Measurements from ENCODE around the gene RSRC1. TPM values are rescaled to one million over a fixed set of nuclear protein-coding genes. Genes with fewer than 3 reads are reported as not detected.

The RSRC1 gene
- total and polyA plus RNA-seq, 7 donors, result 14.9 to 60.7 (median 41.0) TPM

DNA sequence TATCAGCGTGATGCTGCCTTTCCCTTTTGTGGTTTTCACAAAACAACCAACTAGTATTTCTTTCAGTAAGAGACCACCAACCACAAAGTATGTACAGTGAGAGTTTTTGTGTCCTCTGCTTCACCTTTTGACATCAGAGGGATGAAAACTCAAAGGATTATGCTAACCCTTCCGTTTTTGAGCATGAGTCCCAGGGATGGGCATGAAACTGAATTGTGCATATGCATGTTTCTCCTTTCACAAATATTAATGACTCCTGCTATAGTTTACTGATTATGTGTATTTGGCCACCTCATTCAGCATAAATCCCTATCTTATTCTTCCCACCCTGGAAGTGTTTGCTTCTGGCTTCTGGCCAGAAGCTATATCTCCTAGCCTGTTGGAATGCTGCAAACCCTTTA lies 59.2 kb downstream of the RSRC1 start:
- no peaks in the 10 kb centered on the region for H3K36me3 ChIP-seq
- no peaks in the 10 kb centered on the region for H3K9me3 ChIP-seq
- intact Hi-C loops (cut with DNase I), result no loop called here
- DNase-seq, result no peak
- no peak overlapping the region for H3K27ac ChIP-seq
- H3K4me1 ChIP-seq, result peaks cover 0 to 14% (median 2%) of the 10 kb centered on the region in 4 donors
- H3K4me3 ChIP-seq, result no peak overlapping the region
- 70 to 77% methylated on average over 2 of the region's 2 CpGs for WGBS, 2 donors
- H3K27me3 ChIP-seq, result no peaks in the 10 kb centered on the region
- TF ChIP-seq POLR2A (IDR thresholded peaks at IDR 0.05), result no peak
- no peak for TF ChIP-seq EP300 (IDR thresholded peaks at IDR 0.05)
- TF ChIP-seq, protein P1, sequence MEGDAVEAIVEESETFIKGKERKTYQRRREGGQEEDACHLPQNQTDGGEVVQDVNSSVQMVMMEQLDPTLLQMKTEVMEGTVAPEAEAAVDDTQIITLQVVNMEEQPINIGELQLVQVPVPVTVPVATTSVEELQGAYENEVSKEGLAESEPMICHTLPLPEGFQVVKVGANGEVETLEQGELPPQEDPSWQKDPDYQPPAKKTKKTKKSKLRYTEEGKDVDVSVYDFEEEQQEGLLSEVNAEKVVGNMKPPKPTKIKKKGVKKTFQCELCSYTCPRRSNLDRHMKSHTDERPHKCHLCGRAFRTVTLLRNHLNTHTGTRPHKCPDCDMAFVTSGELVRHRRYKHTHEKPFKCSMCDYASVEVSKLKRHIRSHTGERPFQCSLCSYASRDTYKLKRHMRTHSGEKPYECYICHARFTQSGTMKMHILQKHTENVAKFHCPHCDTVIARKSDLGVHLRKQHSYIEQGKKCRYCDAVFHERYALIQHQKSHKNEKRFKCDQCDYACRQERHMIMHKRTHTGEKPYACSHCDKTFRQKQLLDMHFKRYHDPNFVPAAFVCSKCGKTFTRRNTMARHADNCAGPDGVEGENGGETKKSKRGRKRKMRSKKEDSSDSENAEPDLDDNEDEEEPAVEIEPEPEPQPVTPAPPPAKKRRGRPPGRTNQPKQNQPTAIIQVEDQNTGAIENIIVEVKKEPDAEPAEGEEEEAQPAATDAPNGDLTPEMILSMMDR (IDR thresholded peaks at IDR 0.05), result no peak
- TF ChIP-seq POLR2AphosphoS5 (IDR thresholded peaks at IDR 0.05), result no peak

DNA sequence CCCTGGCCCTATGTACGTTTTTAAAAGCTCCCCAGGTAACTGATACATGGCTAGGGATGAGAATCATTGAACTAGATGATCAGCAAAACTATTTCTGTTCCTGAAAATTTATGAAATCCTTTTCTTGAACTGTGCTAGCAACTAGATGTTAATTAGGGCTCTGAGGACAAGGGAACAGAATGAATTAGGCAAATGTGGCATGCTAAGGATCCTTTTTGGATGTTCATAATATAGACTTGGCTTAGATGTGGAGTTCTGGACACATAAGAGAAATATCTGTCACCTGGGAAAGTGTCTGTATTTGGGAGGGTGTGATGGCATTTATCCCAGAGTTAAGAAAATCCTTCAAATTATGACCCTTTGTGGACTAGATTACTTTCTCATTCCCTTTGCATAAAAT lies 71.2 kb downstream of the RSRC1 start:
- Histone ChIP-seq H3K27me3 (no peaks in the 10 kb centered on the region), H3K4me1 (no peaks in the 10 kb centered on the region), H3K9me3 (no peaks in the 10 kb centered on the region), H3K27ac (no peak overlapping the region), H3K4me3 (no peak overlapping the region), H3K36me3 (no peaks in the 10 kb centered on the region)
- TF ChIP-seq POLR2A (IDR thresholded peaks at IDR 0.05) (no peak), EP300 (IDR thresholded peaks at IDR 0.05) (no peak), POLR2AphosphoS5 (IDR thresholded peaks at IDR 0.05) (no peak)
- TF ChIP-seq, protein P1 (IDR thresholded peaks at IDR 0.05), result no peak
- no peak for DNase-seq
- intact Hi-C loops (cut with DNase I), result no loop called here
- 83 to 87% methylated on average over 1 of the region's 1 CpG for WGBS, 2 donors

DNA sequence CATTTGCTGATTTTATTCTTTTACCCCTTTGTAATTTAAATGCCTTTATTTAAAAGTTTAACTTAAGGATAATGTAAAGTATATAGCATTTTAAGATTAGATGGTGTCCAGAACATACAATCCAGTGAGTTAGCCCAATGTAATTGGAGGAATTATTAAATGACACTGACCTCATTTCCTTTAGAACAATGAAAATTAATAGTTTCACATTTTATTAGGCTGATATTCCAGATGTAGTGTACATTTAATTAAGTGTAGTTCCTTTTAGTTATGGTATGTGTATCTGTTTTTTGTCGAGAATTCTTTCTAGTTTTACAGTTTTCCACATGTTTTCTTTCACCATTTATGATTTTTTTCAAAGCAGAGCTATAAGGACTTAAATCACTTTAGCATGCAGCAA lies 75.8 kb downstream of the RSRC1 start:
- no peak overlapping the region for H3K4me3 ChIP-seq
- no peaks in the 10 kb centered on the region for H3K36me3 ChIP-seq
- no peaks in the 10 kb centered on the region for H3K4me1 ChIP-seq
- no peaks in the 10 kb centered on the region for H3K9me3 ChIP-seq
- 90 to 93% methylated on average over 1 of the region's 1 CpG for WGBS, 2 donors
- no peak overlapping the region for H3K27ac ChIP-seq
- no peak for DNase-seq
- H3K27me3 ChIP-seq, result no peaks in the 10 kb centered on the region
- TF ChIP-seq EP300 (IDR thresholded peaks at IDR 0.05) (no peak), POLR2A (IDR thresholded peaks at IDR 0.05) (no peak), POLR2AphosphoS5 (IDR thresholded peaks at IDR 0.05) (no peak)
- TF ChIP-seq, protein P1 (IDR thresholded peaks at IDR 0.05), result no peak
- intact Hi-C loops (cut with DNase I), result no loop called here

DNA sequence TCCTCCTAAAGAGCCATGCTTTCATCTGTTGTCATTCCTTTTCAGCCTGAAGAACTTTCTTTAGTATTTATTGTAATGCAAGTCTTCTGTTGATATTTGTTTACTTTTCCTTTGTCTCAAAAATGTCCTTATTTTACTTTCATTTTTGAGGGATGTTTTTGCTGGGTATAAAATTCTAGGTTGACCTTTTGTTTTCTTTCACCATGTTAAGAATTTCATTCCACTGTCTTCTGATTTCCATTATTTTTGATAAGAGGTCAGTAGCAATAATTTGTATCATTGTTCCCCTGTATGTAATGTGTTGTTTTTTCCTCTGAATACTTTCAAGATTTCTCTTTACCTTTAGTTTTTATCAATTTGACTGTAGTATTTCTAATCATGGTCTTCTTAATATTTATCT lies 91.1 kb downstream of the RSRC1 start:
- TF ChIP-seq POLR2AphosphoS5 (IDR thresholded peaks at IDR 0.05), result no peak
- TF ChIP-seq, protein P1 (IDR thresholded peaks at IDR 0.05), result no peak
- H3K9me3 ChIP-seq, result peaks cover 0 to 11% (median 5%) of the 10 kb centered on the region in 4 donors
- no peak overlapping the region for H3K27ac ChIP-seq
- H3K4me1 ChIP-seq, result no peaks in the 10 kb centered on the region
- H3K36me3 ChIP-seq, result no peaks in the 10 kb centered on the region
- no peak for DNase-seq
- intact Hi-C loops (cut with DNase I), result no loop called here
- H3K27me3 ChIP-seq, result no peaks in the 10 kb centered on the region
- H3K4me3 ChIP-seq, result no peak overlapping the region

DNA sequence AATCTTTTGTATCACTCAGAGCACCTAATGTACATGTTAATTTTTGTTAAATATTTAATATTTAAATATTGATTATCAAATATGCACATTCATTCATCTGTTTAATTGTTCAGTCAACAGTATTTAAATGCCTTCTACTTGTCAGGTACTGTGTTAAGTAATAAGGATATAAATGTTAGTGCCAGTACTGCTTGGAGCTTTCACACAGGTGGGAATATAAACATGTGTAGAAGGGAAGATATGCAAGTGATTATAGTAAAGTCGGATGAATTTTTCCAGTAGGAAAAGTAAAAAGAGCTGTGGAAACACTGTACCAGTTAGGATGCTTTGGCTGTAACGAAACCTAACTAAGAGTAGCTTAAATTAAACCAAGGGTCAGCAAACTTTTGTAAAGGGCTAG lies 95.4 kb downstream of the RSRC1 start:
- Histone ChIP-seq H3K36me3 (no peaks in the 10 kb centered on the region), H3K27ac (no peak overlapping the region), H3K9me3 (peaks cover 0 to 11% (median 0%) of the 10 kb centered on the region in 4 donors), H3K27me3 (no peaks in the 10 kb centered on the region), H3K4me1 (no peaks in the 10 kb centered on the region), H3K4me3 (no peak overlapping the region)
- 49 to 77% methylated on average over 2 of the region's 2 CpGs for WGBS, 2 donors
- TF ChIP-seq EP300 (IDR thresholded peaks at IDR 0.05) (no peak), POLR2AphosphoS5 (IDR thresholded peaks at IDR 0.05) (no peak), POLR2A (IDR thresholded peaks at IDR 0.05) (no peak)
- TF ChIP-seq, protein P1 (IDR thresholded peaks at IDR 0.05), result no peak
- DNase-seq, result no peak
- intact Hi-C loops (cut with DNase I), result no loop called here

All from sigmoid colon (tissue), 7 donors.